Measurements from ENCODE around the gene MXI1.
A peak's percentile ranks its signal among the peaks of the same experiment; 100 is the strongest.
"Not testable (repeated sequence)": the region's sequence is repeated elsewhere in the genome, so short reads cannot be mapped to it uniquely, and the experiment has no call there.

The MXI1 gene

GRCh38 chr10:110324201-110324804, 116.9 kb downstream of the MXI1 start:
- DNase-seq: no peak

DNA sequence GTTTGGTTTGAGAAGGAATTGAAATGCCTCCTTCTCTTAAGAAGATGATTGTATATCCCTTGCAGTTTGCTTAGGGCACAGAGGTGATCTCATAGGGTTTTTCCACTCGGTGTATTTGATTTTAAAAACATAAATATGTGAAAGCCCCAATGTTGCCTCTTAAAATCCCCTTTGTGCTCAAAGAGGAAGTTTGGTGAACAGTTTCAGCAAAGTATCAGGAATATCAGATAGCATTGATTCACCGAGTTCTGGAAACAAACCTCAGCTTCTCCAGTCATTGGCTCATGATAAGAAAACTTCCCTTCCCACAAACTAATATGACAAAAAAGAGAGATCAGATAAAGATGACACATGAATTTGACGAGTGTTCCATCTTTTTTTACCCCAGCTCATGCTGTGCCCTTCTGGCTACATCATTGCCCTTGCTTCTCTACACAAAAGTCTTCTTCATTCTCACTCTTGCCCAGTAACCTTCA, 117.4 kb downstream of the MXI1 start:
- DNase-seq: no peak

- no peak for DNase-seq
Measured at GRCh38 chr10:110326351-110327032, 119.1 kb downstream of the MXI1 start.

GRCh38 chr10:110327262-110327914, 120.0 kb downstream of the MXI1 start:
- DNase-seq: no peak

DNA sequence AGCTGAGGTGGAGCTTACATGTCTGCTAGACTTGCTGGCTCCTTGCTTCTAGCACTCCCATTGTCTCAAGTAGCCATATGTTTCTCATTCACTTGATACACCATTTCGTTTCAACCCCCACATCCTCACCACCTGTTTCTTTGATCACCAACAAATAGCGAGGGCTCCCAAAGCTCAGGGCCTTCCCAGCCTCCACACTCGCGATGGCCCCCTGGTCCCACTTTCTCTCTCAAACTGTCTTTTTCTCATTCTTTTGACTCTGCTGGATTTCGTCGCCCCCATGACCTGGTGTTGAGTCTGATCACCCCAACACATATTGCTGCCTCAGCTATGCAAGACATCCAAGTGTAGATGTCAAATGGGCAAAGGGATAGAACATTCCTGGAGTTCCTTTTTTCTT, 123.3 kb downstream of the MXI1 start:
- no peak for DNase-seq

DNA sequence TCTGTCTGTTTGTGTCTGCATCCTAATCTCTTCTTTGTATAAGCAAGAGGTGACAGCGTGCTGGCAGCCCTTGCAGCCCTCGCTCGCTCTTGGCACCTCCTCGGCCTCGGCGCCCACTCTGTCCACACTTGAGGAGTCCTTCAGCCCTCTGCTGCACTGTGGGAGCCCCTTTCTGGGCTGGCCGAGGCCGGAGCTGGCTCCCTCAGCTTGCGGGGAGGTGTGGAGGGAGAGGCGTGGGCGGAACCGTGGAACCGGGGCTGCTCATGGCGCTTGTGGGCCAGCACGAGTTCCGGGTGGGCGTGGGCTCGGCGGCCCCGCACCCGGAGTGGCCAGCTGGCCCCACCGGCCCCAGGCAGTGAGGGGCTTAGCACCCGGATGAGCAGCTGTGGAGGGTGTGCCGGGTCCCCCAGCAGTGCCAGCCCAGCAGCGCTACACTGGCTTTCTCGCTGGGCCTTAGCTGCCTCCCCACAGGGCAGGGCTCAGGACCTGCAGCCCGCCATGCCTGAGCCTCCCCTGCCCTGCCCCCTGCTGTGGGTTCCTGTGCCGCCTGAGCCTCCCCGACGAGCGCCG, 123.9 kb downstream of the MXI1 start:
- DNase-seq: not testable (repeated sequence)

DNA sequence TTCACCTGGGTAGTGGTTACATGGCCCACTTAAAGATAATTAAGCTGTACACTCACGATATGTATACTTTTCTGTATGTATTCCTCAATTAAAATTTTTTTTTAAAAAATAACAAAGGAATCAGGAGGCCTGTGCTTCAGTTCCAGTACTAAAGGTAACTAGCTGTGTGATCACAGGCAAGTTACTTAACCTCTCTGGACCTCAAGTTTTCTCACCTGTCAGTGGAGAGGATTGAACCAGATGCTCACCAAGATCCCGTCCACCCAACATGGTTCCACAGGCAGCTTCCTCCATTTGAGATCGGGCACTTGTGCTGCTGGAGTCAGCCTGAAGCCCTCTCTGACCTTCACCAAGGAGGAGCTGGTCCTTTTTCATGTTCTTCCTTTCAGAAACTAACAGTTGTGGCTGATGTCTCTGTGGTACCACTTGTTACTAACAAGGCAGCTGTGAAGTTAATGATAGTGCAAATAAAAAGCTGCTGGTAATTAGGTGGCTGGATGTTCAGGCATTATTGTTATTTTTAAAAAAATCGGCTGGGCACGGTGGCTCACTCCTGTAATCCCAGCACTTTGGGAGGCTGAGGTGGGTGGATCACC, 126.8 kb downstream of the MXI1 start:
- DNase-seq: no peak

DNA sequence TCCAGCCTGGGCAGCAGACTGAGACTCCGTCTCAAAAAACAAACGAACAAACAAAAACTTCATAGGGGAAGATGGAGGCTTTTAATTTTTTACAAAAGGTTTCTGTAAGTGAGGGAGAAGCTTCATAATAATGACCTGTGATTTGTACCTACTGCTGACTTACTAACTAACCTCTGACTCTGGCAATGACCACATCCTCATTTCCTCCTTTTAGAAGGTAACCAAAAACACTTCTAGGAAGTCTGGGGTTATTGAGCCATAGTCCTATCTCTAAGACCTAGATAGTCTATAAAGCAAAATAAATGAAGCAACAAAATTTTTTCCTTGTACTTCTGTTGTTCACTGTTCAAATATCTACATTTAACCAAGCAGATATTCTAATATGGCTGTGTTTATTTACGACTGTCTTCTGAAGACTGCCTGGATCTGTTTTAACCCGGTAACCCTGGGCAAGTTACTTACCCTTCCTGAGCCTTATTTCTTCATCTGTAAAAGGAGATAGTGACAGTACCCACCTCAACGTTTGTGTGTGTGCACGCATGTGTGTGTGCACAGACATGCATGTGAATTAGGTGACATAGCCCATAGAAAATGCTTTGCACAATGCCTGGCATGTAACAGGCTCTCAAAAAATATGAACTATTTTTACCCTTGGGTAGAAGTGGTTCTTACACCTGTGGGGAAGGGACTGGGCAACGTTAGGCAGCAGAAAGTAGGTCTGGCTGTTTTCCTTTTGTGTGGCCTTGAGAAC, 128.1 kb downstream of the MXI1 start:
- DNase-seq: peak; percentile 21 to 37

GRCh38 chr10:110336111-110336721, 128.8 kb downstream of the MXI1 start:
- no peak for DNase-seq
